Esophagus squamous epithelium (tissue), 5 donors: Measurements from ENCODE around the gene TBX6. TPM values are rescaled to one million over a fixed set of nuclear protein-coding genes. Genes with fewer than 3 reads are reported as not detected.

Experiments used
- DNase-seq: peaks from one replicate; lab custom pipeline; 2025; lab: John Stamatoyannopoulos, UW
- H3K27ac ChIP-seq, 4 donors: fragments of 200-600 bp; sonication (generic); one replicate each; pipeline ENCODE4 v1.5.1; 2016 to 2019; ENCODE audit warnings: mild to moderate bottlenecking in 1 of 4
- H3K27me3 ChIP-seq, 4 donors: fragments of 200-600 bp; sonication (generic); 1 replicate in 3 of 4; 2 replicates in 1 of 4; pipeline versions ENCODE4 v1.5.1 to v1.6.0; 2017 to 2021; ENCODE audit warnings: antibody characterized with exemption in 1 of 4
- H3K36me3 ChIP-seq, 3 donors: fragments of 200-600 bp; sonication (generic); one replicate each; pipeline ENCODE4 v1.5.1; 2016 to 2019
- H3K4me1 ChIP-seq, 3 donors: fragments of 200-600 bp; sonication (generic); one replicate each; pipeline ENCODE4 v1.5.1; 2017 to 2019
- H3K4me3 ChIP-seq, 4 donors: fragments of 200-600 bp; sonication (generic); 1 replicate in 3 of 4; 2 replicates in 1 of 4; pipeline ENCODE4 v1.5.1; 2016 to 2019; ENCODE audit warnings: mild to moderate bottlenecking in 2 of 4, moderate library complexity in 1 of 4
- H3K9me3 ChIP-seq, 3 donors: fragments of 200-600 bp; sonication (generic); one replicate each; pipeline ENCODE4 v1.5.1; 2016 to 2019
- CTCF ChIP-seq, 6 experiments: fragments of 450-650 bp in 4 of 6; fragments of 200-600 bp in 2 of 6; sonication (generic) in 2 of 6; IDR thresholded peaks; one replicate each; pipeline ENCODE4 v1.5.1; 2016 to 2019; ENCODE audit warnings: antibody characterized with exemption in 6 of 6, mild to moderate bottlenecking in 4 of 6, moderate library complexity in 4 of 6
- POLR2A ChIP-seq, 4 donors: fragments of 450-650 bp; IDR thresholded peaks; one replicate each; pipeline ENCODE4 v1.6.1; 2017; ENCODE audit warnings: antibody characterized with exemption in 4 of 4, mild to moderate bottlenecking in 4 of 4, moderate library complexity in 3 of 4
- WGBS, 2 donors: methylation state at CpG; one replicate each; pipeline ENCODE4 v1.1.5; 2018; 5-methylcytosine and 5-hydroxymethylcytosine counted together
- intact Hi-C: fragments of 100-400 bp; cut with DNase I; formaldehyde crosslinking; loops from one replicate; pipeline ENCODE4 v1.15.0; 2022
- total RNA-seq, 4 donors: library from RNA; depleted of rRNA; stranded (reverse); fragments of >200 nt; gene quantifications; one replicate each; pipeline ENCODE4 v1.1.0, GENCODE V29; 2016
- donor health status: DM: yes; HTN: yes; CAD: no.

Gene TBX6
- total RNA-seq, 4 donors from 2014 or later: 1.9 to 6.2 (median 4.7) TPM

GRCh38 chr16:30076276-30076791 is 15.4 kb downstream of the TBX6 start:
- DNase-seq: no peak
- peaks cover 14 to 70% (median 15%) of the 10 kb centered on the region in 3 donors for H3K36me3 ChIP-seq
- no peaks in the 10 kb centered on the region for H3K9me3 ChIP-seq
- peaks cover 26 to 54% (median 30%) of the 10 kb centered on the region in 3 donors for H3K4me1 ChIP-seq
- intact Hi-C loops: no loop called here
- WGBS, 2 donors: 0 to 2% methylated on average over 7 to 10 of the region's 33 CpGs
- no peak for TF ChIP-seq CTCF (IDR thresholded peaks at IDR 0.05)
- TF ChIP-seq POLR2A (IDR thresholded peaks at IDR 0.05): no peak
- peak overlapping the region; percentile 84 to 99 (median 96) for H3K4me3 ChIP-seq
- no peaks in the 10 kb centered on the region for H3K27me3 ChIP-seq
- peak overlapping the region; percentile 95 to 98 (median 96) for H3K27ac ChIP-seq

- WGBS, 2 donors: 4% methylated on average over 30 to 36 of the region's 67 CpGs
- Histone ChIP-seq H3K27ac (peak within 1 kb of the TSS; percentile 95 to 98 (median 96)), H3K4me1 (peaks cover 26 to 60% (median 30%) of the 10 kb centered on the region in 3 donors), H3K27me3 (no peaks in the 10 kb centered on the region), H3K9me3 (no peaks in the 10 kb centered on the region), H3K36me3 (peaks cover 12 to 70% (median 15%) of the 10 kb centered on the region in 3 donors), H3K4me3 (peak within 1 kb of the TSS; percentile 84 to 99 (median 96))
- TF ChIP-seq POLR2A (IDR thresholded peaks at IDR 0.05) (peak in 2 of 4 donors; percentile 67 to 87), CTCF (IDR thresholded peaks at IDR 0.05) (peak in 2 of 6 experiments; percentile 2 to 13)
- intact Hi-C loops: no loop called here
- no peak for DNase-seq
These were observed 16.0 kb downstream of the TBX6 start, which contains the start of gene PPP4C for GRCh38 chr16:30075503-30076275. PPP4C (plus strand) TSS chr16:30075994; CDS start chr16:30076378, 384 bp downstream.

GRCh38 chr16:30070490-30070889 is 21.2 kb downstream of the TBX6 start:
- DNase-seq: no peak
- peak overlapping the region in 1 of 4 donors; percentile 34 for H3K4me3 ChIP-seq
- TF ChIP-seq CTCF (IDR thresholded peaks at IDR 0.05): no peak
- peaks cover 36 to 72% (median 50%) of the 10 kb centered on the region in 3 donors for H3K36me3 ChIP-seq
- no peaks in the 10 kb centered on the region for H3K27me3 ChIP-seq
- H3K4me1 ChIP-seq: peaks cover 41 to 70% (median 45%) of the 10 kb centered on the region in 3 donors
- H3K27ac ChIP-seq: peak overlapping the region in 3 of 4 donors; percentile 41 to 100 (median 57)
- intact Hi-C loops: no loop called here
- H3K9me3 ChIP-seq: no peaks in the 10 kb centered on the region

GRCh38 chr16:30069611-30070462 is 21.9 kb downstream of the TBX6 start:
- WGBS, 2 donors: 70 to 73% methylated on average over 8 to 20 of the region's 31 CpGs
- intact Hi-C loops: no loop called here

More at GRCh38 chr16:30069611-30070462, 21.9 kb downstream of the TBX6 start:
- Histone ChIP-seq H3K9me3 (no peaks in the 10 kb centered on the region), H3K27ac (peak overlapping the region in 3 of 4 donors; percentile 41 to 100 (median 57)), H3K4me1 (peaks cover 35 to 64% (median 39%) of the 10 kb centered on the region in 3 donors), H3K36me3 (peaks cover 36 to 72% (median 50%) of the 10 kb centered on the region in 3 donors), H3K27me3 (no peaks in the 10 kb centered on the region), H3K4me3 (peak overlapping the region in 1 of 4 donors; percentile 34)
- TF ChIP-seq POLR2A (IDR thresholded peaks at IDR 0.05): no peak
- TF ChIP-seq CTCF (IDR thresholded peaks at IDR 0.05): no peak
- no peak for DNase-seq
